ENCODE results near the gene ABCC5.

Gene ABCC5

GRCh38 chr3:183930086-183930485 lies 87.6 kb downstream of the ABCC5 start:
- H3K36me3 ChIP-seq (ENCODE audit: control insufficient read depth, insufficient read depth, low read length), result peaks cover 7% of the 10 kb centered on the region

DNA sequence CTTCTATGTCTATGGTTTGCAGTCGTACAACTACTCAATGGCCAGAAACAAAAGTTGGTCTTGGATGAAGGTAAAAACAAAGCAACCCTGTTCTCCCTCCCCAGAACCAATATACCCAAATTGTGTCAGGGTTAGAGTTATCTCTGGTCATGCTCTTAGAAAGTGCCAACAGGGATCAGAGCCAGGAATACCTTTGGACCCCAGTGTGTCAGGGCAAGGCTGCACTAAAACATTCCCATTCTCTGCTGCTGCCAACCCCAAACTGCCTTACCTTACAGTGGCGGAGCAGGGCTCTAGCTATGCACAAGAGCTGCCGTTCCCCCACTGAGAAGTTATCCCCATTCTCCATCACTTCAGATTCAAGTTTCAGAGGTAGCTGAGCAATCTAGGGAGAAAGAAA lies 90.6 kb downstream of the ABCC5 start:
- Histone ChIP-seq H3K27ac (ENCODE audit: insufficient read depth, low read depth, low read length, poor library complexity, severe bottlenecking) (no peak overlapping the region), H3K4me1 (ENCODE audit: control insufficient read depth, insufficient read depth, low read length) (no peaks in the 10 kb centered on the region), H3K27me3 (ENCODE audit: control insufficient read depth, insufficient read depth, low read length, poor library complexity, severe bottlenecking) (no peaks in the 10 kb centered on the region), H3K9me3 (ENCODE audit: control insufficient read depth, low read length) (no peaks in the 10 kb centered on the region), H3K4me3 (ENCODE audit: insufficient read depth, low read depth, low read length) (no peak overlapping the region), H3K36me3 (ENCODE audit: control insufficient read depth, insufficient read depth, low read length) (peaks cover 14% of the 10 kb centered on the region)
- 85 to 98% methylated on average over 3 of the region's 3 CpGs for WGBS, 2 experiments

More at GRCh38 chr3:183930086-183930485, 87.6 kb downstream of the ABCC5 start:
- H3K4me3 ChIP-seq (ENCODE audit: insufficient read depth, low read depth, low read length), result no peak overlapping the region
- H3K9me3 ChIP-seq (ENCODE audit: control insufficient read depth, low read length), result no peaks in the 10 kb centered on the region
- H3K27ac ChIP-seq (ENCODE audit: insufficient read depth, low read depth, low read length, poor library complexity, severe bottlenecking), result no peak overlapping the region
- WGBS, 2 experiments, result 91 to 93% methylated on average over 10 of the region's 10 CpGs
- H3K27me3 ChIP-seq (ENCODE audit: control insufficient read depth, insufficient read depth, low read length, poor library complexity, severe bottlenecking), result no peaks in the 10 kb centered on the region
- no peaks in the 10 kb centered on the region for H3K4me1 ChIP-seq (ENCODE audit: control insufficient read depth, insufficient read depth, low read length)

DNA sequence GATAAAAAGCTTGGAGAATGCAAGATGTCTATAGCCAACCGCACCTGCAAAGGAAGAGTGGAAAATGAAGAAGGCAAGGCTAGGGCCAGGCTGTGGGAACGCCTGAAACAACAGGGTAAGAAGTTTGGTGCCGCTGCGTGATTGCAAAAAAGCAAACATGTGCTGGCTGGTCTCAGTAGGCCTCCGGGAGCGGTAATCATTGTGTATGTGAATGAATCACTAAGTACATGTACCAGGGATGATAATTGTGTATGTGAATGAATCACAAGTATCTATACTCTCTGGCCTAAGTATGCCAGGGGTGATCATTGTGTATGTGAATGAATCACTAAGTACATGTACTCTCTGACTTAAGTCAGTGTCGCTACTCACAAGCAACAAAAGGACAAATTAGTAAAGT lies 92.7 kb downstream of the ABCC5 start:
- no peaks in the 10 kb centered on the region for H3K27me3 ChIP-seq (ENCODE audit: control insufficient read depth, insufficient read depth, low read length, poor library complexity, severe bottlenecking)
- H3K4me1 ChIP-seq (ENCODE audit: control insufficient read depth, insufficient read depth, low read length), result no peaks in the 10 kb centered on the region
- H3K27ac ChIP-seq (ENCODE audit: insufficient read depth, low read depth, low read length, poor library complexity, severe bottlenecking), result no peak overlapping the region
- H3K36me3 ChIP-seq (ENCODE audit: control insufficient read depth, insufficient read depth, low read length), result peaks cover 15% of the 10 kb centered on the region
- 94 to 97% methylated on average over 7 of the region's 7 CpGs for WGBS, 2 experiments
- no peaks in the 10 kb centered on the region for H3K9me3 ChIP-seq (ENCODE audit: control insufficient read depth, low read length)
- H3K4me3 ChIP-seq (ENCODE audit: insufficient read depth, low read depth, low read length), result no peak overlapping the region

GRCh38 chr3:183924543-183924942 lies 93.1 kb downstream of the ABCC5 start:
- no peak overlapping the region for H3K27ac ChIP-seq (ENCODE audit: insufficient read depth, low read depth, low read length, poor library complexity, severe bottlenecking)
- no peaks in the 10 kb centered on the region for H3K27me3 ChIP-seq (ENCODE audit: control insufficient read depth, insufficient read depth, low read length, poor library complexity, severe bottlenecking)
- H3K36me3 ChIP-seq (ENCODE audit: control insufficient read depth, insufficient read depth, low read length), result peaks cover 20% of the 10 kb centered on the region
- H3K9me3 ChIP-seq (ENCODE audit: control insufficient read depth, low read length), result no peaks in the 10 kb centered on the region
- WGBS, 2 experiments, result 94 to 95% methylated on average over 3 of the region's 3 CpGs
- H3K4me1 ChIP-seq (ENCODE audit: control insufficient read depth, insufficient read depth, low read length), result no peaks in the 10 kb centered on the region
- no peak overlapping the region for H3K4me3 ChIP-seq (ENCODE audit: insufficient read depth, low read depth, low read length)

DNA sequence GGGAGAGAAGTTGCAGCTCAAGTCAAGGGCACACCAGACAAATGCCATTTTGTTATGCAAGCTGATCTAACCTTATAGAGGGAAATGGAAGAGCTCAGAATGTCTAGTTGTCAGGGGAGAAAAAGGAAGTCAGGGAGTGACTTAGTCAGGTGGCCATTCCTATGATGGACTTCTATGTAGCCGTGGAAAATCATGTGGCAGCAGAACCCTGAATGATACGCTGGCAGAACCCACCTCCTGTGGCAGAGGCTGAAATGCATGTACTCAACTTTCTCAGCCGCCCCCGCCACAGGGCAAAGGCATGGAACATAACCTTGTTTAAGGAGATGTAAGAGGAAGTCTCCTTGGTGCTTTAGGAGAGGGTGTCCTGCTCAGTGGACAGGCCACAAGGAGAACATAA lies 95.3 kb downstream of the ABCC5 start:
- Histone ChIP-seq H3K27me3 (ENCODE audit: control insufficient read depth, insufficient read depth, low read length, poor library complexity, severe bottlenecking) (no peaks in the 10 kb centered on the region), H3K27ac (ENCODE audit: insufficient read depth, low read depth, low read length, poor library complexity, severe bottlenecking) (no peak overlapping the region), H3K4me1 (ENCODE audit: control insufficient read depth, insufficient read depth, low read length) (no peaks in the 10 kb centered on the region), H3K9me3 (ENCODE audit: control insufficient read depth, low read length) (no peaks in the 10 kb centered on the region), H3K4me3 (ENCODE audit: insufficient read depth, low read depth, low read length) (no peak overlapping the region), H3K36me3 (ENCODE audit: control insufficient read depth, insufficient read depth, low read length) (peaks cover 18% of the 10 kb centered on the region)
- 94 to 96% methylated on average over 4 of the region's 4 CpGs for WGBS, 2 experiments

DNA sequence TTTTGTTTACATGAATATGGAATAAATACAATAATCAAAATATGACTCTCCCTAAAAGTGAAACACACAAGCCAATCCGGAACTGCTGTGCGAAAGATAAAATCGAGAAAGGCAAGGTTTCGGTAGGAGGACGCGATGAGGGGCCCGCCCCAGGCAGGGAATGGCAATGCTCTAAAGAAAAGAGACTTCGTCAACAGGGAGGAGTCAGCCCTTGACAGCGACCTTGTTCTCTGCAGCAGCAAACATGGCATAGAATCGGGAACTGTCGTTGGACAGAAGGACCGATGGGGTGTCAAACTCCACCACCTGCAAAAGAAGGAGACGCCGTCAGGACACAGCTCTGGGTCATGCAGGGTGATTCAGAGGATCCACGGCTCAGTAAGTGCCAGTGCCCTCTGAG lies 96.6 kb downstream of the ABCC5 start:
- Histone ChIP-seq H3K4me3 (ENCODE audit: insufficient read depth, low read depth, low read length) (no peak overlapping the region), H3K27me3 (ENCODE audit: control insufficient read depth, insufficient read depth, low read length, poor library complexity, severe bottlenecking) (no peaks in the 10 kb centered on the region), H3K9me3 (ENCODE audit: control insufficient read depth, low read length) (no peaks in the 10 kb centered on the region), H3K4me1 (ENCODE audit: control insufficient read depth, insufficient read depth, low read length) (no peaks in the 10 kb centered on the region), H3K36me3 (ENCODE audit: control insufficient read depth, insufficient read depth, low read length) (peaks cover 18% of the 10 kb centered on the region), H3K27ac (ENCODE audit: insufficient read depth, low read depth, low read length, poor library complexity, severe bottlenecking) (no peak overlapping the region)
- WGBS, 2 experiments, result 94 to 95% methylated on average over 15 of the region's 15 CpGs

DNA sequence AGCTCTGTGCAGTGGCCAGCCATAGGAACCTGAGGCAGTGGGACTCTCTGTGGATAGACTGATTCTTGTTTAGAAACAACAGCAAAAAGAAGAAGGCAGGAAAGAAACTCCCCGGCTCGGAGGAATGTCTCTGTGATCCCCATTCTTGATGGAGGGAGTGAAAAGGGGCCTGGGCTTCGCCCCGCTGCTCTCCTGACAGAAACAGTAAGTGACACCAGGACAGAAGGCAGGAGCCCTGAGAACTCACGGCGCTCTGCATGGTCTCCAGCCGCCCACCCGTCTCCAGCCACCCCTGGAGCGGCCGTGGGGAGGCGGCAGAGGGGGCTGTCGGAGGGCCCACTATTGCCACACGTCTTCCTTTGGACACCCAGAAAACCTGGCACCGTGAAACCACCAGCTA lies 97.3 kb downstream of the ABCC5 start:
- H3K9me3 ChIP-seq (ENCODE audit: control insufficient read depth, low read length), result no peaks in the 10 kb centered on the region
- WGBS, 2 experiments, result 91 to 93% methylated on average over 14 of the region's 14 CpGs
- no peak overlapping the region for H3K27ac ChIP-seq (ENCODE audit: insufficient read depth, low read depth, low read length, poor library complexity, severe bottlenecking)
- no peak overlapping the region for H3K4me3 ChIP-seq (ENCODE audit: insufficient read depth, low read depth, low read length)
- H3K27me3 ChIP-seq (ENCODE audit: control insufficient read depth, insufficient read depth, low read length, poor library complexity, severe bottlenecking), result no peaks in the 10 kb centered on the region
- H3K4me1 ChIP-seq (ENCODE audit: control insufficient read depth, insufficient read depth, low read length), result no peaks in the 10 kb centered on the region
- peaks cover 17% of the 10 kb centered on the region for H3K36me3 ChIP-seq (ENCODE audit: control insufficient read depth, insufficient read depth, low read length)

DNA sequence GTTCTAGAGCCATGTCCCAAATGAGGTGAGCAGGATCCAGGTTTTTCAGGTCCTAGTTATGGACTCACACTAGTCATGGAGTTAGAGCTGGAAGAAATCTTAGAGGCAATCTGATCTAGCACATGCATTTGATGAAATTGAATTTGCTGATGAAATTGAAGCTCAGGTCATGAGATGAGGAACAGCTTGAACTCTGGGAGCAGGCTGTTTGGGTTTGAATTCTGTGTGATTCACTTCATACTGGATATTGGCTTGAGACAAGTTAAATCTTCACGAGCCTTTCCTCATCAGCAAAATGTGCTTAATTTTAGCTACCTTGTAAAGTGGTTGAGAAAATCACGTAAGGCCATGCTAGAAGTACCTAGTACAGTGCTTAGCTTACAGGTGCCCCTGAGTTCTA lies 99.5 kb downstream of the ABCC5 start:
- Histone ChIP-seq H3K4me3 (ENCODE audit: insufficient read depth, low read depth, low read length) (no peak overlapping the region), H3K27ac (ENCODE audit: insufficient read depth, low read depth, low read length, poor library complexity, severe bottlenecking) (no peak overlapping the region), H3K4me1 (ENCODE audit: control insufficient read depth, insufficient read depth, low read length) (no peaks in the 10 kb centered on the region), H3K36me3 (ENCODE audit: control insufficient read depth, insufficient read depth, low read length) (peaks cover 6% of the 10 kb centered on the region), H3K27me3 (ENCODE audit: control insufficient read depth, insufficient read depth, low read length, poor library complexity, severe bottlenecking) (no peaks in the 10 kb centered on the region), H3K9me3 (ENCODE audit: control insufficient read depth, low read length) (no peaks in the 10 kb centered on the region)
- WGBS, 2 experiments, result 90 to 95% methylated on average over 2 of the region's 2 CpGs

GRCh38 chr3:183917776-183918175 lies 99.9 kb downstream of the ABCC5 start:
- Histone ChIP-seq H3K27me3 (ENCODE audit: control insufficient read depth, insufficient read depth, low read length, poor library complexity, severe bottlenecking) (no peaks in the 10 kb centered on the region), H3K4me3 (ENCODE audit: insufficient read depth, low read depth, low read length) (no peak overlapping the region), H3K4me1 (ENCODE audit: control insufficient read depth, insufficient read depth, low read length) (no peaks in the 10 kb centered on the region), H3K9me3 (ENCODE audit: control insufficient read depth, low read length) (no peaks in the 10 kb centered on the region), H3K36me3 (ENCODE audit: control insufficient read depth, insufficient read depth, low read length) (peaks cover 6% of the 10 kb centered on the region), H3K27ac (ENCODE audit: insufficient read depth, low read depth, low read length, poor library complexity, severe bottlenecking) (no peak overlapping the region)
- WGBS, 2 experiments, result 94 to 95% methylated on average over 4 of the region's 4 CpGs

- no peak overlapping the region for H3K4me3 ChIP-seq (ENCODE audit: insufficient read depth, low read depth, low read length)
- WGBS, 2 experiments, result 85 to 91% methylated on average over 4 of the region's 5 CpGs
- H3K9me3 ChIP-seq (ENCODE audit: control insufficient read depth, low read length), result no peaks in the 10 kb centered on the region
- no peak overlapping the region for H3K27ac ChIP-seq (ENCODE audit: insufficient read depth, low read depth, low read length, poor library complexity, severe bottlenecking)
- H3K36me3 ChIP-seq (ENCODE audit: control insufficient read depth, insufficient read depth, low read length), result peaks cover 4% of the 10 kb centered on the region
- no peaks in the 10 kb centered on the region for H3K27me3 ChIP-seq (ENCODE audit: control insufficient read depth, insufficient read depth, low read length, poor library complexity, severe bottlenecking)
- no peaks in the 10 kb centered on the region for H3K4me1 ChIP-seq (ENCODE audit: control insufficient read depth, insufficient read depth, low read length)
Observed at GRCh38 chr3:183914856-183915255, 102.8 kb downstream of the ABCC5 start.

- WGBS, 2 experiments, result 86 to 89% methylated on average over 9 of the region's 9 CpGs
- Histone ChIP-seq H3K36me3 (ENCODE audit: control insufficient read depth, insufficient read depth, low read length) (no peaks in the 10 kb centered on the region), H3K4me1 (ENCODE audit: control insufficient read depth, insufficient read depth, low read length) (no peaks in the 10 kb centered on the region), H3K27me3 (ENCODE audit: control insufficient read depth, insufficient read depth, low read length, poor library complexity, severe bottlenecking) (no peaks in the 10 kb centered on the region), H3K4me3 (ENCODE audit: insufficient read depth, low read depth, low read length) (no peak overlapping the region), H3K27ac (ENCODE audit: insufficient read depth, low read depth, low read length, poor library complexity, severe bottlenecking) (no peak overlapping the region), H3K9me3 (ENCODE audit: control insufficient read depth, low read length) (no peaks in the 10 kb centered on the region)
Observed at GRCh38 chr3:183913580-183913920, 104.1 kb downstream of the ABCC5 start.
